Osteoblast (primary cell): ENCODE measurements around the gene GOT1. TPM values are rescaled to one million over a fixed set of nuclear protein-coding genes. Genes with fewer than 3 reads are reported as not detected.

Experiments
- DNase-seq: peaks from one replicate; pipeline ENCODE4 v3.0.0; 2011; ENCODE audit warnings: low spot score, mixed read lengths; ENCODE audit not compliant: insufficient read length; ENCODE audit errors: missing footprints
- H2AFZ ChIP-seq: 2 replicates; pipeline ENCODE4 v1.6.0; 2011; ENCODE audit warnings: mild to moderate bottlenecking, low read length
- H3K27ac ChIP-seq: 2 replicates; pipeline ENCODE4 v1.5.1; 2011; ENCODE audit warnings: mild to moderate bottlenecking, low read depth, low read length, moderate library complexity
- H3K27me3 ChIP-seq: 2 replicates; pipeline ENCODE4 v1.6.0; 2012; ENCODE audit warnings: mild to moderate bottlenecking, control low read depth, inconsistent platforms, low read length, moderate library complexity; ENCODE audit not compliant: insufficient read depth
- H3K36me3 ChIP-seq: 2 replicates; pipeline ENCODE4 v1.5.1; 2011; ENCODE audit warnings: mild to moderate bottlenecking, low read length, control low read depth, moderate library complexity; ENCODE audit not compliant: insufficient read depth
- H3K4me1 ChIP-seq: 2 replicates; pipeline ENCODE4 v1.5.1; 2011; ENCODE audit warnings: mild to moderate bottlenecking, low read length, control low read depth, moderate library complexity; ENCODE audit not compliant: insufficient read depth
- H3K4me2 ChIP-seq: 2 replicates; pipeline ENCODE4 v1.6.0; 2011; ENCODE audit warnings: mild to moderate bottlenecking, low read length; ENCODE audit not compliant: insufficient read depth
- H3K4me3 ChIP-seq: fragments of 200-600 bp; sonication (generic); 3 replicates; pipeline ENCODE4 v1.5.1; 2012; ENCODE audit warnings: mild to moderate bottlenecking, low read length, inconsistent platforms; ENCODE audit not compliant: insufficient read depth
- H3K79me2 ChIP-seq: 2 replicates; pipeline ENCODE4 v1.6.0; 2012; ENCODE audit warnings: mild to moderate bottlenecking, low read length, control low read depth, inconsistent platforms; ENCODE audit not compliant: insufficient read depth
- H3K9me3 ChIP-seq: 2 replicates; pipeline ENCODE4 v1.5.1; 2011; ENCODE audit warnings: low read depth, low read length, control low read depth
- H4K20me1 ChIP-seq: 2 replicates; pipeline ENCODE4 v1.6.0; 2012; ENCODE audit warnings: mild to moderate bottlenecking, low read length, control low read depth; ENCODE audit not compliant: insufficient read depth
- total RNA-seq: library from RNA; depleted of rRNA; stranded (reverse); fragments of >200 nt; gene quantifications from 2 replicates; pipeline ENCODE4 v1.2.3, GENCODE V29; 2012
- TF ChIP-seq, protein P1 (sequence below): IDR thresholded peaks from 2 replicates; pipeline ENCODE4 v1.5.1; 2011; ENCODE audit warnings: mild to moderate bottlenecking, low read depth, low read length, moderate library complexity; ENCODE audit errors: extremely low read depth

GOT1 gene
- total RNA-seq, 1 donor = 42.7 TPM

DNA sequence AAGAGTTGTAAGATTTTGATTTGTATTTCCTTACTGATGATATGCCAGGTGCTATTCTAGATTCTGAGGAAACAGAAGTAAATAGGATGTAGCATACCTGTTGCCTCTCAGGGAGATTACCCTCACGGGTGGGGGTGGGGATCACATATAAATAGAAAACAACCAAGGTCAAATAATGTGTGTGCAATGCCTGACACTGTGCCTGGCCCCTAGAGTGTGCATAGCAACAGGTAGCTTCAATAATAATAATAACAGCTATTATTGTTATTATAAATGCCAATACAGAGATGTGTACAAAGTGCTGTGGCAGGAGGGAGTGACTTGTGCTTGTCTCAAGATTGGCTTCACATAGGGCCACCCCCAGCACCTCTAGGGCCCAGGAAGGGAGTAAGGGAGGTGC lies 77.2 kb downstream of the GOT1 start:
- no peaks in the 10 kb centered on the region for H3K4me1 ChIP-seq
- H3K36me3 ChIP-seq = no peaks in the 10 kb centered on the region
- H3K4me3 ChIP-seq = no peak overlapping the region
- H3K27ac ChIP-seq = no peak overlapping the region
- peaks cover 11% of the 10 kb centered on the region for H3K27me3 ChIP-seq
- no peaks in the 10 kb centered on the region for H4K20me1 ChIP-seq
- DNase-seq = no peak
- no peak overlapping the region for H3K4me2 ChIP-seq
- no peak overlapping the region for H2AFZ ChIP-seq
- TF ChIP-seq, protein P1, sequence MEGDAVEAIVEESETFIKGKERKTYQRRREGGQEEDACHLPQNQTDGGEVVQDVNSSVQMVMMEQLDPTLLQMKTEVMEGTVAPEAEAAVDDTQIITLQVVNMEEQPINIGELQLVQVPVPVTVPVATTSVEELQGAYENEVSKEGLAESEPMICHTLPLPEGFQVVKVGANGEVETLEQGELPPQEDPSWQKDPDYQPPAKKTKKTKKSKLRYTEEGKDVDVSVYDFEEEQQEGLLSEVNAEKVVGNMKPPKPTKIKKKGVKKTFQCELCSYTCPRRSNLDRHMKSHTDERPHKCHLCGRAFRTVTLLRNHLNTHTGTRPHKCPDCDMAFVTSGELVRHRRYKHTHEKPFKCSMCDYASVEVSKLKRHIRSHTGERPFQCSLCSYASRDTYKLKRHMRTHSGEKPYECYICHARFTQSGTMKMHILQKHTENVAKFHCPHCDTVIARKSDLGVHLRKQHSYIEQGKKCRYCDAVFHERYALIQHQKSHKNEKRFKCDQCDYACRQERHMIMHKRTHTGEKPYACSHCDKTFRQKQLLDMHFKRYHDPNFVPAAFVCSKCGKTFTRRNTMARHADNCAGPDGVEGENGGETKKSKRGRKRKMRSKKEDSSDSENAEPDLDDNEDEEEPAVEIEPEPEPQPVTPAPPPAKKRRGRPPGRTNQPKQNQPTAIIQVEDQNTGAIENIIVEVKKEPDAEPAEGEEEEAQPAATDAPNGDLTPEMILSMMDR = no peak
- H3K9me3 ChIP-seq = no peaks in the 10 kb centered on the region
- no peaks in the 10 kb centered on the region for H3K79me2 ChIP-seq

DNA sequence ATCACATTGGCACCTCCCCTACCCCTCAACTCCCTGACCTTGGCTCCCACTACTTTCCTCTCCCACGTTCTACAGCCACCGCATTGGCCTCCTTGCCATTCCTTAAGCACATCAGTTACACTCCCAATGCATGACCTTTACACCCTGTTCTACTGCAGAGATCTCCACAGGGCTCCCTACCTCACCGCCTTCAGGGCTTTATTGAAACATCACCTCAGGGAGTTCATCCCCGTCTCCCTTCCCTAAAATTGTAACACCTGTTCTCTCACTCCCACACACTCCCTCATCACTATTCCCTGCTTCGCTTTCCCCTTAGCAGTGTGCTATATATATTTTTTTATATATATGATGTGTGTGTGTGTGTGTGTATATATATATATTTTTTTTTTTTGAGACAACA lies 82.8 kb downstream of the GOT1 start:
- Histone ChIP-seq H3K27ac (no peak overlapping the region), H2AFZ (no peak overlapping the region), H3K4me3 (no peak overlapping the region), H3K79me2 (no peaks in the 10 kb centered on the region), H4K20me1 (no peaks in the 10 kb centered on the region), H3K36me3 (no peaks in the 10 kb centered on the region), H3K4me2 (no peak overlapping the region), H3K27me3 (peaks cover 1% of the 10 kb centered on the region), H3K4me1 (peaks cover 11% of the 10 kb centered on the region), H3K9me3 (no peaks in the 10 kb centered on the region)
- TF ChIP-seq, protein P1 = no peak
- DNase-seq = no peak

Other genes with a start within 250 kb of the GOT1 start
- not detected in 2 replicates for gene HPSE2, start 194.8 kb downstream of the GOT1 start, total RNA-seq
- gene CNNM1, start 101.3 kb downstream of the GOT1 start, total RNA-seq = 0.29 and 0.36 TPM in 2 replicates
- not detected in 2 replicates for gene NKX2-3, start 102.3 kb upstream of the GOT1 start, total RNA-seq
- 16.2 and 16.3 TPM in 2 replicates for gene SLC25A28, start 189.8 kb upstream of the GOT1 start, total RNA-seq
- 33.3 and 35.5 TPM in 2 replicates for gene ENTPD7, start 228.9 kb upstream of the GOT1 start, total RNA-seq